GM12878 (cell line): Measurements from ENCODE around the gene VSX1.

Experiments
- ATF2 ChIP-seq: IDR thresholded peaks from 2 replicates; pipeline ENCODE4 v1.6.1; 2012; ENCODE audit warnings: low read length, inconsistent platforms
- BHLHE40 ChIP-seq, 2 experiments: fragments of 450-650 bp in 1 of 2; IDR thresholded peaks; 2 replicates each; pipeline ENCODE4 v1.6.1; 2011 to 2017; ENCODE audit warnings: low read depth in 2 of 2, borderline replicate concordance in 1 of 2, improper control_type of control experiment in 1 of 2, low read length in 1 of 2, mild to moderate bottlenecking in 1 of 2
- CTCF ChIP-seq, 3 experiments: IDR thresholded peaks in 2 of 3; conservative IDR thresholded peaks in 1 of 3; 2 replicates each; pipeline ENCODE4 v1.5.1; 2011; ENCODE audit warnings: low read depth in 3 of 3, low read length in 3 of 3, mild to moderate bottlenecking in 3 of 3, control low read depth in 2 of 3, moderate library complexity in 2 of 3, inconsistent platforms in 1 of 3, mixed read lengths in 1 of 3; ENCODE audit not compliant: control insufficient read depth in 2 of 3, insufficient read depth in 1 of 3; ENCODE audit errors: extremely low read depth in 1 of 3
- EP300 ChIP-seq, 2 experiments: fragments of 150-350 bp in 1 of 2; IDR thresholded peaks; 2 replicates each; pipeline ENCODE4 v1.6.1; 2011 to 2012; ENCODE audit warnings: low read depth in 2 of 2, low read length in 2 of 2, borderline replicate concordance in 1 of 2, improper control_type of control experiment in 1 of 2, inconsistent platforms in 1 of 2; ENCODE audit not compliant: control insufficient read depth in 1 of 2
- KDM1A ChIP-seq: fragments of 200-600 bp; sonication (generic); IDR thresholded peaks from 2 replicates; pipeline ENCODE4 v1.6.1; 2016; ENCODE audit warnings: borderline replicate concordance
- NFIC ChIP-seq: IDR thresholded peaks from 2 replicates; pipeline ENCODE4 v1.6.1; 2012; ENCODE audit warnings: low read depth, mild to moderate bottlenecking, inconsistent platforms, low read length, moderate library complexity
- PKNOX1 ChIP-seq: fragments of 450-650 bp; IDR thresholded peaks from 2 replicates; pipeline ENCODE4 v1.6.1; 2016; ENCODE audit warnings: mild to moderate bottlenecking
- POLR2A ChIP-seq: IDR thresholded peaks from 2 replicates; pipeline ENCODE4 v1.6.1; 2011; ENCODE audit warnings: low read depth, mild to moderate bottlenecking, low read length
- RELA ChIP-seq: fragments of 450-650 bp; IDR thresholded peaks from 2 replicates; pipeline ENCODE4 v1.8.0; 2014; ENCODE audit warnings: borderline replicate concordance; ENCODE audit not compliant: partially characterized antibody
- SIN3A ChIP-seq: IDR thresholded peaks from 2 replicates; pipeline ENCODE4 v1.6.1; 2012; ENCODE audit warnings: low read depth, low read length, improper control_type of control experiment
- SKIL ChIP-seq: fragments of 450-650 bp; IDR thresholded peaks from 2 replicates; pipeline ENCODE4 v1.6.1; 2017; ENCODE audit warnings: mild to moderate bottlenecking, low read depth, inconsistent platforms; ENCODE audit not compliant: poor library complexity, severe bottlenecking

- TF ChIP-seq CTCF (IDR thresholded peaks at IDR 0.05 in 2 of 3, conservative IDR thresholded peaks at IDR 0.05 in 1 of 3; ENCODE audit: control insufficient read depth in 2 of 3, extremely low read depth in 1 of 3, insufficient read depth in 1 of 3, low read depth in 3 of 3, low read length in 3 of 3) (no peak), RELA (no peak), KDM1A (no peak), BHLHE40 (IDR thresholded peaks at IDR 0.05; ENCODE audit: borderline replicate concordance in 1 of 2, low read depth in 2 of 2, low read length in 1 of 2) (no peak), SKIL (no peak), EP300 (IDR thresholded peaks at IDR 0.05; ENCODE audit: borderline replicate concordance in 1 of 2, control insufficient read depth in 1 of 2, low read depth in 2 of 2, low read length in 2 of 2) (no peak), SIN3A (no peak), POLR2A (no peak), PKNOX1 (no peak), NFIC (no peak), ATF2 (no peak)
These were observed 10.2 kb downstream of the VSX1 start for GRCh38 chr20:25071734-25072133.
